GM12878 (cell line): ENCODE measurements around the gene MCM8. TPM values are rescaled to one million over a fixed set of nuclear protein-coding genes. Genes with fewer than 3 reads are reported as not detected.

Source experiments
- ATF7 ChIP-seq: fragments of 450-650 bp; IDR thresholded peaks from 2 replicates; pipeline ENCODE4 v1.6.1; 2016; ENCODE audit warnings: low read depth, mild to moderate bottlenecking
- BACH1 ChIP-seq: fragments of 450-650 bp; IDR thresholded peaks from 2 replicates; pipeline ENCODE4 v1.6.1; 2017; ENCODE audit warnings: mild to moderate bottlenecking, borderline replicate concordance
- BRCA1 ChIP-seq: IDR thresholded peaks from 2 replicates; pipeline ENCODE4 v1.6.1; 2011; ENCODE audit warnings: low read depth, low read length, improper control_type of control experiment
- CBFB ChIP-seq: IDR thresholded peaks from 2 replicates; pipeline ENCODE4 v1.6.1; 2016; ENCODE audit warnings: antibody characterized with exemption, low read depth
- CREM ChIP-seq: IDR thresholded peaks from 2 replicates; pipeline ENCODE4 v1.6.1; 2014; ENCODE audit warnings: antibody characterized with exemption, low read depth
- EGR1 ChIP-seq, 2 experiments: IDR thresholded peaks; 1 replicate in 1 of 2; 2 replicates in 1 of 2; pipeline ENCODE4 v1.6.1; 2011 to 2012; ENCODE audit warnings: low read depth in 2 of 2, low read length in 2 of 2, borderline replicate concordance in 1 of 2, mild to moderate bottlenecking in 1 of 2, moderate library complexity in 1 of 2
- EP300 ChIP-seq, 2 experiments: fragments of 150-350 bp in 1 of 2; IDR thresholded peaks; 2 replicates each; pipeline ENCODE4 v1.6.1; 2011 to 2012; ENCODE audit warnings: low read depth in 2 of 2, low read length in 2 of 2, borderline replicate concordance in 1 of 2, improper control_type of control experiment in 1 of 2, inconsistent platforms in 1 of 2; ENCODE audit not compliant: control insufficient read depth in 1 of 2
- ESRRA ChIP-seq: IDR thresholded peaks from 2 replicates; pipeline ENCODE4 v1.6.1; 2012; ENCODE audit warnings: mild to moderate bottlenecking, low read length, improper control_type of control experiment
- EZH2 ChIP-seq: IDR thresholded peaks from 2 replicates; pipeline ENCODE4 v1.6.1; 2012; ENCODE audit warnings: low read depth, mild to moderate bottlenecking, control low read depth, inconsistent platforms, low read length, borderline replicate concordance; ENCODE audit not compliant: control insufficient read depth
- HCFC1 ChIP-seq: fragments of 150-350 bp; IDR thresholded peaks from 2 replicates; pipeline ENCODE4 v1.6.1; 2014; ENCODE audit warnings: low read length
- HDAC2 ChIP-seq: fragments of 200-600 bp; sonication (generic); IDR thresholded peaks from 2 replicates; pipeline ENCODE4 v1.6.1; 2017
- HDGF ChIP-seq: fragments of 450-650 bp; IDR thresholded peaks from 2 replicates; pipeline ENCODE4 v1.6.1; 2016; ENCODE audit warnings: antibody characterized with exemption
- KLF5 ChIP-seq: fragments of 450-650 bp; IDR thresholded peaks from 2 replicates; pipeline ENCODE4 v1.6.1; 2014; ENCODE audit warnings: mild to moderate bottlenecking; ENCODE audit not compliant: partially characterized antibody
- LARP7 ChIP-seq: fragments of 450-650 bp; IDR thresholded peaks from 2 replicates; pipeline ENCODE4 v1.6.1; 2017; ENCODE audit warnings: mild to moderate bottlenecking
- MEF2B ChIP-seq: fragments of 450-650 bp; IDR thresholded peaks from 2 replicates; pipeline ENCODE4 v1.6.1; 2018; ENCODE audit warnings: mild to moderate bottlenecking, moderate library complexity; ENCODE audit not compliant: partially characterized antibody, poor library complexity, severe bottlenecking
- POLR2A ChIP-seq: IDR thresholded peaks from 2 replicates; pipeline ENCODE4 v1.6.1; 2011; ENCODE audit warnings: low read depth, mild to moderate bottlenecking, low read length
- POU2F2 ChIP-seq: IDR thresholded peaks from 3 replicates; pipeline ENCODE4 v1.6.1; 2011; ENCODE audit warnings: low read depth, mild to moderate bottlenecking, low read length, borderline replicate concordance
- RELA ChIP-seq: fragments of 450-650 bp; IDR thresholded peaks from 2 replicates; pipeline ENCODE4 v1.8.0; 2014; ENCODE audit warnings: borderline replicate concordance; ENCODE audit not compliant: partially characterized antibody
- SIX5 ChIP-seq: IDR thresholded peaks from 2 replicates; pipeline ENCODE4 v1.6.1; 2011; ENCODE audit warnings: mild to moderate bottlenecking, low read depth, low read length, moderate library complexity; ENCODE audit not compliant: severe bottlenecking
- SMAD1 ChIP-seq: fragments of 450-650 bp; IDR thresholded peaks from 2 replicates; pipeline ENCODE4 v1.6.1; 2018; ENCODE audit warnings: mild to moderate bottlenecking, low read depth; ENCODE audit not compliant: partially characterized antibody
- SMARCA5 ChIP-seq: fragments of 450-650 bp; IDR thresholded peaks from 2 replicates; pipeline ENCODE4 v1.6.1; 2017; ENCODE audit warnings: mild to moderate bottlenecking
- SUZ12 ChIP-seq: fragments of 200-600 bp; sonication (generic); IDR thresholded peaks from one replicate; pipeline ENCODE4 v1.6.1; 2018; ENCODE audit warnings: antibody characterized with exemption, mild to moderate bottlenecking; ENCODE audit not compliant: unreplicated experiment
- TARDBP ChIP-seq: IDR thresholded peaks from 2 replicates; pipeline ENCODE4 v1.6.1; 2016; ENCODE audit warnings: borderline replicate concordance
- TCF12 ChIP-seq: IDR thresholded peaks from 2 replicates; pipeline ENCODE4 v1.6.1; 2011; ENCODE audit warnings: low read depth, mild to moderate bottlenecking, low read length
- ZBED1 ChIP-seq: IDR thresholded peaks from 2 replicates; pipeline ENCODE4 v1.6.1; 2016; ENCODE audit warnings: borderline replicate concordance
- ZNF207 ChIP-seq: fragments of 450-650 bp; IDR thresholded peaks from 2 replicates; pipeline ENCODE4 v1.6.1; 2014; ENCODE audit warnings: antibody characterized with exemption, mild to moderate bottlenecking, borderline replicate concordance
- ZNF217 ChIP-seq: fragments of 450-650 bp; IDR thresholded peaks from 2 replicates; pipeline ENCODE4 v1.6.1; 2017; ENCODE audit warnings: antibody characterized with exemption, mild to moderate bottlenecking
- ZNF24 ChIP-seq: fragments of 450-650 bp; IDR thresholded peaks from 2 replicates; pipeline ENCODE4 v1.6.1; 2017; ENCODE audit warnings: antibody characterized with exemption, mild to moderate bottlenecking
- ZNF622 ChIP-seq: fragments of 450-650 bp; IDR thresholded peaks from 2 replicates; pipeline ENCODE4 v1.6.1; 2017; ENCODE audit warnings: mild to moderate bottlenecking, inconsistent platforms
- polyA plus RNA-seq, 11 experiments: library from polyadenylated mRNA; depleted of rRNA in 4 of 11; unstranded in 6 of 11; stranded (reverse) in 5 of 11; fragments of >200 nt; fragmentation: Nextera tagmentation in 4 of 11; fragmentation: Illumina TruSeq in 1 of 11; extraction: Ambion mirVana in 4 of 11; extraction: Trizol in 1 of 11; gene quantifications; 1 replicate in 1 of 11; 2 replicates in 10 of 11; pipeline versions ENCODE4 v1.2.1 to v1.2.3, GENCODE V29; 2011 to 2016; ENCODE audit warnings: inconsistent platforms in 2 of 11, missing spikeins in 2 of 11, low read depth in 1 of 11
- total RNA-seq, 4 experiments: library from RNA; depleted of rRNA in 3 of 4; stranded (reverse); fragments of >200 nt in 3 of 4; fragmentation: Illumina TruSeq in 1 of 4; extraction: Trizol in 1 of 4; gene quantifications; 2 replicates each; pipeline versions ENCODE4 v1.2.1 to v1.2.3, GENCODE V29; 2013 to 2021
- TF ChIP-seq, protein P1 (sequence below): IDR thresholded peaks from 2 replicates; pipeline ENCODE4 v1.6.1; 2011; ENCODE audit warnings: borderline replicate concordance, low read depth, mild to moderate bottlenecking, moderate library complexity, mixed read lengths, low read length; ENCODE audit not compliant: insufficient read depth; ENCODE audit errors: extremely low read length
- TF ChIP-seq, protein P2 (sequence below): IDR thresholded peaks from 2 replicates; pipeline ENCODE4 v1.6.1; 2012; ENCODE audit warnings: low read depth, low read length, improper control_type of control experiment
- TF ChIP-seq, protein P3 (sequence below): IDR thresholded peaks from 2 replicates; pipeline ENCODE4 v1.6.1; 2011; ENCODE audit warnings: low read depth, mild to moderate bottlenecking, low read length, moderate library complexity, borderline replicate concordance; ENCODE audit errors: extremely low read depth

Gene MCM8
- total and polyA plus RNA-seq, 10 of the 15 experiments (the other 5 are each of a cell fraction or from before 2014, with no cell fraction given): 3.2 to 28.2 (median 16.0) TPM

DNA sequence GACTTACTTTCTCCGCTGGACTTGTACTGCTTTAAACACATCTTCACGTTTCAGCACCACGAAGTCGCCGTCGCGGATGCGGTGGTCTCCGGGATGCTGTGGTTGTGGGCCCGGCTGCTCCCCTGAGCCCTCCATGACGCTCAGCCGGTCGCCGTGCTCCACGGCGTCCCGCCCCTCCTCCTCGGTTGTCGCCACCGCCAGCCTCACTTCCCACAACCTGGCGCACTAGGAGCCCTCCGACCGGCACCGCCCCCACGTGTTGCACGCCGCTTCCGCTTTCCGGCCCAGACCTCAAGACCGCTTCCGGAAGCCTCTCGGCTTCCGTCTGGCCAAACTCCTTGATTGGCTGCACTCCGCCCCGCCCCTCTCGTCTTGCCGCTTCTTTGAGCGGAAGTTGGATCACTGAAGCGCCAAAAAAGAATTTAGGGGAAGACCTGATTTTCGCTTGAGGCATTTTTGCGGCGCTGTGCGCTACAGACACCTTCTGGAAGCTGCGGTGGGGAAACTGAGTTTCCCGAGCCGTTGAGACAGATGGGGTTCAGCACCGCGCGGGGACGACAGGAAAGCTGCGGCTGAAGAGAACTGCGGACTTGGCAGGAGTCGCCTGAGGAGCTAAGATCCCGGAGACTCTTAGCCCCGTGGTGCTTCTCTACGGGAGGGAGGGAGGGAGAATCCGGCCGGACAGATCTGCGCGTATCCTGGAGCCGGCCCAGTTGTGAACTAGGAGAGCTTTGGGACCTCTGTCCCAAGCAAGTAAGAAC is at the start of gene MCM8, which contains the start of gene TRMT6 (continued):
- TF ChIP-seq ZNF24 (no peak), BRCA1 (no peak), EZH2 (no peak), ZNF622 (no peak), RELA (no peak), ZNF207 (no peak; the same call in 1 of the 2 replicates), SMARCA5 (no peak; the same call in 1 of the 2 replicates), POU2F2 (peak; percentile 74; the same call in 2 of the 3 replicates), SIX5 (peak; percentile 20), MEF2B (peak; percentile 18), EGR1 (IDR thresholded peaks at IDR 0.05; ENCODE audit: borderline replicate concordance in 1 of 2, low read depth in 2 of 2, low read length in 2 of 2) (peak in 1 of 2 experiments; percentile 75; a peak in 1 of 3 replicates), HDGF (peak; percentile 78), ZNF217 (no peak), BACH1 (peak; percentile 61), TCF12 (peak; percentile 47), ATF7 (peak; percentile 43), SMAD1 (peak; percentile 26), HCFC1 (peak; percentile 64), SUZ12 (no peak), CREM (peak; percentile 59; the same call in 1 of the 2 replicates), ESRRA (no peak), LARP7 (peak; percentile 54; the same call in 1 of the 2 replicates), KLF5 (peak; percentile 61), ZBED1 (no peak), EP300 (IDR thresholded peaks at IDR 0.05; ENCODE audit: borderline replicate concordance in 1 of 2, control insufficient read depth in 1 of 2, low read depth in 2 of 2, low read length in 2 of 2) (no peak; a peak in 1 of 4 replicates), TARDBP (no peak), POLR2A (peak; percentile 92), CBFB (peak; percentile 82; the same call in 1 of the 2 replicates), HDAC2 (no peak)
- TF ChIP-seq, protein P1, sequence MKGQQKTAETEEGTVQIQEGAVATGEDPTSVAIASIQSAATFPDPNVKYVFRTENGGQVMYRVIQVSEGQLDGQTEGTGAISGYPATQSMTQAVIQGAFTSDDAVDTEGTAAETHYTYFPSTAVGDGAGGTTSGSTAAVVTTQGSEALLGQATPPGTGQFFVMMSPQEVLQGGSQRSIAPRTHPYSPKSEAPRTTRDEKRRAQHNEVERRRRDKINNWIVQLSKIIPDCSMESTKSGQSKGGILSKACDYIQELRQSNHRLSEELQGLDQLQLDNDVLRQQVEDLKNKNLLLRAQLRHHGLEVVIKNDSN: peak; percentile 87
- TF ChIP-seq, protein P2, sequence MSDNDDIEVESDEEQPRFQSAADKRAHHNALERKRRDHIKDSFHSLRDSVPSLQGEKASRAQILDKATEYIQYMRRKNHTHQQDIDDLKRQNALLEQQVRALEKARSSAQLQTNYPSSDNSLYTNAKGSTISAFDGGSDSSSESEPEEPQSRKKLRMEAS: peak; percentile 99
- TF ChIP-seq, protein P3, sequence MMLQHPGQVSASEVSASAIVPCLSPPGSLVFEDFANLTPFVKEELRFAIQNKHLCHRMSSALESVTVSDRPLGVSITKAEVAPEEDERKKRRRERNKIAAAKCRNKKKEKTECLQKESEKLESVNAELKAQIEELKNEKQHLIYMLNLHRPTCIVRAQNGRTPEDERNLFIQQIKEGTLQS: peak; percentile 30; the same call in 1 of the 2 replicates
